ENCODE data around the gene MAP2.
A peak's percentile ranks its signal among the peaks of the same experiment; 100 is the strongest.

MAP2 gene

DNA sequence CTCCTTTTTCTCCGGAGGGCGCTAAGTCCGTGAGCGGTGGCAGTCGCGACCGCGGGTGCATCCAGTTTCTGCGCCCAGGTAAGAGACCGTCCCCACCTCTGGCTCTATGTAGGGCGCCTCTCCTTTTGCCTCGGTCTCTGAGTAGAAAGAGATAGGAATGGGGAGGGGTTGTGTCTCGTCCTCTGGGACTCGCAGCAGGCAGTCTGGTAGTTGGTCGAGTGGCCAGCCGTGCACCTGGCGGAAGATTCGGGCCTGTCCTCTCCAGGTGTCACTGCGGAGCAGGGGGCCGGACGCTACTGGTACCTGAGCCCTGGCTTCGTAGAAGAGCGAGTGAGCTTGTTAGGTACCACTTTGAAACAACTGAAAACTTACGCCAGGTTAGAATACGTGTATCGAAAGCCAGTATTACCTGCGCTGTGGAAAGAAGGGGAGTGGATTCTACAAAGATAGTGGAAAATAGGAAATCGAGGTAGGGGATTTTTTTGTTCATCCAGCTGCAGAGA is 403 bp downstream of the MAP2 start:
- DNase-seq (ENCODE audit: low spot score), result no peak

DNA sequence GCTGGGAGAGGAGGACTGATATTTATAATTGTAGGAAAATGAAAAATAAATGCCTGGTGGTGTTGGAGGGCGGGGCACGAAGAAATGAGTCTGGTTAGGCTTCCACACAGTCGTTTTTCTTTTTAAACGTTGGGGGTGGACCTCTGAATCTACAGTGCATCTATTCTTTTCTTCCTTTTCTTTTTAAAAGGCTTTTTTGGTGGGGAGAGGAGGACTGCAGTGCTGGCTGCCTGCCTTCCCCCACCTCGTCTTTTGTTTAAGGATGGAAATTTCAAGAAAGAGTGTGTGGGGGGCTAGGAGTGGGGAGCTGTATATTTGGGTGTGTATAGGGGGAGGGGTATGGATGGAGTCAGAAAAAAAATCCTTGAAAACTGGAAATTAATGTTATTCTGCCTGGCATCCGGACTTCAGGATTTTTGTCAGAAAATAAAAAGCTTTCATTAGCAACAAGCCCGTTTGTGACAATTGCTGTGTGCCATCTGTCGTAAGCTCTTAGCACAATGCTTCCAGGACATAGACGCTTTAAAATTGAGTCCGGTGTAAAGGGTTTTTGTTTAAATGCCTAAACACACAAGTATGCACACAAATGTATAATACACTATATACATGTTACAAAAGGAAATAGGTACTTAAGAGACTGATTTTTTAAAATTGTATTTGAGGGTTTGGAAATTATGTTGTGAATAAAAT is 1.1 kb downstream of the MAP2 start:
- DNase-seq (ENCODE audit: low spot score), result peak; percentile 5

DNA sequence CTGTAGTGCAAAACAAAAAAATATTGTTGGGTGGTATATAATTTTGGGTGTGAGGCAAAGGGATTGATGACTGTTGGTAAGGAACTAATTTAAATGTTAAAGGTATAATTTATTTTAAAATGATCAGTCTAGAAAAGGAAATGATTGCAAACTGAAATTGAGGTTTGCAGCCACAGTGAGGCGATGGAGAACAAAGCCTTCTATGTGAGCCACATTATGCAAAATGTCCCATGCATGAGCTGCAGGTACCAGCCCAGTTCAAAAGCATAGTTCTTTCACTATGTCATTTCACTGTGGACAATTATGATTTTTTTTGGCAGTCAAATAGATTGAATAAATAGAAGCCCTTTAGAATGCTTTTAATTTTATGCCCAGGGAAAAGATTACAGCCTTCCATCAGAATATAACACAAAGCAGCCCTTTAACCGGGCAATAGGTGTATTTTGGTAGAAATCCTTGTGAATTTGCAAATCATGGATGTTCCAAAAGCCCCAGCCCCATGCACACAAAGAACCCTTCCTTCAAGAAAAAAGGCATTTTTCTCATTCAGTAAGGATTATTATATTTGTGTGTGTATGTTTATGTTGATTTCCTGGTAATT is 1.7 kb downstream of the MAP2 start:
- DNase-seq (ENCODE audit: low spot score), result peak; percentile 49

DNA sequence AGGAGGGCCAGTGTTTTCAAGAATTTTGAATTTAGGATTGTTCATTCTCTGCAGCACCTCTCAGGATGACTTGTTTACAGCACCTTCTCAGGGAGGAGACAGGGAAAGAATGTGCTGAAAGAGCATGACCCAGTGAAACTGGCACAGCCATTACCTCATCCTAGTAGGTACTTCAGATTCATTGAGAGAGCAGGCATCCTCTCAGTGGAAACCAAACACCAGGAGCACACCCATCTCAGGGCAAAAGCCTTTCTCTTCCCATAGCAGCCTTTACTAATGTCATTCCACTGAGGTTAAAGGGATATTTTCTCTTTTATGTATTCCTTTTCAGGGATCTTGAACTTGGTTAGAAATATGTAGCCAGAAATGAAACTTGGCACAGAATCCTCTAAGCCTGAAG is 2.6 kb downstream of the MAP2 start:
- no peak for DNase-seq (ENCODE audit: low spot score)

DNA sequence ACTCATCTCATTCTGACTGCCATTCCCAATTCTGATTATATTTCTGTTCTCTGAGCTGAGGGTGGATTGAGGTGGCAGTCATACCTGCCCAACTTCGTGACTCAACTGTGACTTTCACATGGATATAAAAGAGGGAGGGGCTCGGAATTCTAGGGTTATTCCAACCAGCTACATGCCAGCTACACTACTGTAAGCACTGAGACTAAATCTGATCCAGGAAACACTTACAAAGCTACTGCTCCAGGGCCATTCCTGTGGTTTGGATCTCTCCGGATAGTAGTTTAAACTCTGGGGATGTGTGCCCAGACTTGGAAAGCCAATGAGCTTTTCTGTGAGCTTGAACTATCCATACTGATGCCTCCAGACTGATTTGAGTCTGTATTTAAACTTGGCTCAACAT is 7.9 kb downstream of the MAP2 start:
- DNase-seq (ENCODE audit: low spot score), result no peak

DNA sequence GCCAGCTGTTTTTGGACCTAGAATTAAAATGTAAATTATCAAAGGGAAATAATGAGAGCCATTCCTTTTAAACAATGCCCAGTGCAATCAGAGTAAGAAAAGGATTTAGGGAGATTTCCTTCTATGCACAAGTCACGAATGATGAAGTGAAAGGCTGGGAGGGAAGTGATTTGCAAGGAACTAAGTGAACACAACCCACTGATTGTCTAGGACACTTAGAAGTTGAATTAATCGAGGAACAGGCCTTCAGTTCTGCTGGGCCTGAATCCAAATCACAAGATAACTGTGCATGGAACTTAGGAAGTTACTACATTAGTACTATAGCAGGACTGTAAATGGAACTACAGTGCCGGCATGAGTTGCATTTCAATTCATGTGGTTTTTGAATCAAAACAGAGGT is 17.7 kb downstream of the MAP2 start:
- DNase-seq (ENCODE audit: low spot score), result no peak

DNA sequence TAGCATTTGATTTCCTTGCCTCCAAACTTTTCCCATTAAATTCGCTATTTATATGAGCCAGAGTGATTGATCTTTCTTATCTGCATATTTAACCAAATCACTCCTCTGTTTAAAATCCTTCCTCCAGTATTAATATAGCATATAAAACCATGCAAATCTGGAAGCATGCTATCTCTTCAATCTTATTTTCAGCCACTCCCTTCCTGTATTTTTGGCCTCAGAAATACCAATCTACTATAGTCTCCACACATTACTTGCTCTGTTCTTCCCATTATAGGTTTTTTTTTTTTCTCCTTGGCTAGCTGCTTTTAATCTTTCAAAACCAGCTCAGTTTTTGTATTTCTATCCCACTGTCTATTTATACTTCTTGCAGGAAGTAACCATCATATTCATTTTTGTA is 19.1 kb downstream of the MAP2 start:
- DNase-seq (ENCODE audit: low spot score), result no peak

DNA sequence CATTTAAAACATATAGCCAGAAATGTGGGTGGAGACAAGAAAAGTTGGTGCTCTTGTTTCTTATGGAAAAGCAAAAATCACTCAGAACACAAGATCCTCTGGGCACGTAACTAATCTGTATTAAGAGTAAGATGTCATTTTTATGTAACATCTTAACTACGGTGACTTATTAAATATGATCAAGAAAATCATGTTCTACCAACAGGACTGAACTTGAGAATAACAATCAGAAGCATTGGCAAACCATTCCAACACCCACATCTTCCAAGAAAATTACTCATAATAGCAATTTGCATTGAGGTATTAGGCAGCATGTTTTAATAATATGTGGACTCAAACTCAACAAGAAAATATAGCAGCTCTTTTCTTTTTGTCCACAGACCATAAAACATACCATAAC is 21.6 kb downstream of the MAP2 start:
- no peak for DNase-seq (ENCODE audit: low spot score)

DNA sequence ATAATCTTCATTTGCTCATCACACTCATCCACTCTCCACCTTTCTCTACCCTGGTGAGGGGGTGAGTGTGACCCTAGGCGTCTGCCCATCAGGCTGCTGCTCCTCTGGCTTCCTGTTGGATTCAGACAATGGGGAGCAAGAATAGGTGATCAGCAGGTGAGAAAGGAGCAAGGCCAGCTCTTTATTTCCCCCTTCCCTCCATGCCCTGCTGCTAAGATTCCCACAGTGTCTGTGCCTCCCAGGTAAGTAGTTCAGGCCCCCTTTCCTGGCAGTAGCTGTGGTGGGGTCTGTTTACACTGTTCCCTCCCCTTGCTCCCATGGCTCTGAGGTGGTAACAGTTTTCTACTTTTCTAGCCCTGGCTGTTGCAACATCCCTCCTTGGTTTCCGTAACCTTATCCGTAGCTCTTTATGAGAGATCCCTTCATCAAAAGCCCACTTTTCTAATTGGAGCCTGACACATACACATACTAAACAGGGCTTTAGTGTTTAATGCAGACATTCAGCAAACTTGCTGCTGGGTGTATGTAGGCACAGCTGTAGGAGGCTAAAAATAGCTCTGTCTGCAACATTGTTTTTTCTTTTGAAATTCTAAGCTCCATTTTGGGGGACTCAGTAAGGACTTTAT is 27.5 kb downstream of the MAP2 start:
- DNase-seq (ENCODE audit: low spot score), result no peak

DNA sequence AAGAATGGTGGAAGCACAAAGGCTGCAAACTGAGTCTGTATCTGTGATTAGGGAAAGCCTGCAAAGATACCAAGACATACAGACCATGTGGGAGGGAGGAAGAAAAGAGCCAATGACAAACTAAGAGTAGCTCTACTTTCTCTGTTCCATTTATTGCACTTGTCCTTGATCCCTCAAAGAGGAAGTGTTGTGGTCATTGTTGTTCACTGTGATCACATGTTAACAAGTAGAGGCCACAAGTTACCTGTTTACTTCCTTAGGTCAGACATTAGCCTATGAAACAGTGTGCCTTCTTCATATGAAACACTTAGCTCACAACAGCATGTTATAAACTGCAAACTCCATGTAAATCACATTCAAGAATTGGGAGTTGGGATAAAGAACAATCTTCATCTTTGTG is 32.6 kb downstream of the MAP2 start:
- no peak for DNase-seq (ENCODE audit: low spot score)

DNA sequence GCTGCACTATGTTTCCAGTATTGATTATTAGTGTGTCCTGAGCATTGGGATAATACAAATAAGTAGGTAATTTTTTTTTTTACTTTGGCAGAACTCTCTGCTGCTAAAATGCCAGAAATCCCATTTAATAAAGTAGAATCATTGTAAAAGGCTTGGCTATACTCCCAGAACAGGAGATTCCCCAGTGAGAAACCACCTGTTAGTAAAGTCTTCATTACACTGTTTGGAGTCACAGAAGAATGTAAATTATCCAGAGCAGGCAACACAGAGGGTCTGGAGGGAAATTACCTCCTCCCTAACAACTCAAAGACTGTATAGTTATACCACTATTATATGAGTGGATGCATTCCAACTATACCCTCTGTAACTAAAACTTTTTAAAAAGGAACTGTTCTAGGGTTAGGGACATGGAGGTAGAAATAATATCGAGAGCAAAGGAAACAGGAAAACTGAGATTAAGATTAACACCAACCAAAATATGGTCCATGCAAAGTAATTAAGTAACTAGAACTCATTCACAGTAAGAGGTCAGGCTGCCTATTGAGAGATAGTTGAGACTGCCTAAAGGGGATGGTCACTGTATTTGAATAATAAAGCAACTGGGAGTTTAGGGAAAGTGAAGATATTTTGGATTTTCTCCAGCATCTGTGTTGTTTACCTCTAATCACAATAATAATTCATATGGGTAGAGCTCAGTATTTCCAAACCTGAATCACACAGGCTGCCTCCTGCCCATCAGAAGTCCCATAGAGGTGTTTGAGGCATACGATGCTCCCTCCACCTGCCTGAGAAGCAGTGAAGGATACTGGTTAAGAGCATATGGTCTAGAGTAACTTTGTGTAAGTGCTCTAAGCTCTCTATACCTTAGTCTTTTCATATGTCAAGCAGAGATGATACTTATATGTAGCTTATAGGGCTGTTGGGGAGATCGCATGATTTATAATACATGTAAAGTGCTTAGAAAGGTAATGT is 34.4 kb downstream of the MAP2 start:
- no peak for DNase-seq (ENCODE audit: low spot score)

DNA sequence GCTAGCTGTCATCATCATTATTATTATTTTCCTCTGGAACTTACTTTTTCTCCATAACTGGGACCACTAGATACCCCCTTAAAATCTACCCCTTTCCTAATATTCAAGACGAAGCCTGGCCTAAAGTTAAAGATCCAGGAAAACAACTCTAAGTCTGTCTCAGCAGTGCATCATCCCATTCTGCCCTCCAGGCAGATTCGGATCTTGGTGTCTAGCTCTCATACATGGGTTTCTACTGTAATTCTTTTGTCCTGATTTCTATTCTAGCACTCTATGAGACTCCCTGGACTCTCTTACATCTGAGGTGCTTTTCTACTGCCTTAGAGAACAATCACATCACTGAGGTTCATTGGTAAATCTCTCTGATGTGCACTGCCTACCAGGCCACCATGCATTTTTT is 35.5 kb downstream of the MAP2 start:
- no peak for DNase-seq (ENCODE audit: low spot score)

DNA sequence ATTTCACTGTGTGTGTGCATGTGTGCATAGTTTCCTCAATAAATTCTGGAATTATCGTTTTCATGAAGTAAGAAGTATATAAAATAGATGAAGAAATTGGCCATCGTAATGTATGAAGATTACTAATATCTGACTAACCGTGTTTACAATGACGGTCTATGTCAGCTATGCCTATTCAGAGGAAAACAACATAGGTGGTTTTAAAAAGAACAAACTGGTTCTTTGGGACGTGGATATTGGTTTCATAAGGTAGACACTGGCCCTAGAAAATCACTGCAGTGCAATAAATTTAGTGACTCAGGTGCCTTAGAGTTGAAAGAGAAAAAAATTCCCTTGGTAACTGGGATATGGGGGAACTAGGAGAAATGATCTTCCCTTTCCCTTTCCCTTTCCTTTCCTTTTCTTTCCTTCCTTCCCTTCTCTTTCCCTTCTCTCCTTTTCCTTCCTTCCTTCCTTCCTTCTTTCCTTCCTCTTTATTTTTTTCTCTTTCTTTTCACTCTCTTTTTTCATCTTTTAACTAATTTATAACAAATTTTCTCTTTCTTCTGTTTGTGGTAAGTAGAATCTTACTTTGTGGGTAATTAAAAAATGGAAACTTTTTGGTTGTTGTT is 36.4 kb downstream of the MAP2 start:
- no peak for DNase-seq (ENCODE audit: low spot score)

DNA sequence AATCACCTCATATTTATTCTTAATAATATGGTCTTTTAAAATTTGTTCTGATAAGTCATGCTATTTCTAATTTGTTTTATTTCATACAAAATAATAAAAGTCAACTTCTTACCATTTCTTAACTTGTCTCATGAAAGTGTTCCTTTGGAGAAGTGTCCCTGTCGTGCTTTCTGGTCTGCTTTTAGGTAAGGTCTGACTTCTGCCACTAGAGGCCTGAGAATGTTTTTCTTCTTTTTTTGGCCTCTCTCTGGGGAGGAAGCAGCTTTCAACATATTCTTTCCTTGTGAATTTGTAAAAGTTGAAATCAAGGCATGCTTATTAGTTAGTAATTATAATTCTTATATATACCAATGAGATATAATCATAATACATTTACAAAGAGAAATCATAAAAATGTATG is 39.4 kb downstream of the MAP2 start:
- DNase-seq (ENCODE audit: low spot score), result no peak

DNA sequence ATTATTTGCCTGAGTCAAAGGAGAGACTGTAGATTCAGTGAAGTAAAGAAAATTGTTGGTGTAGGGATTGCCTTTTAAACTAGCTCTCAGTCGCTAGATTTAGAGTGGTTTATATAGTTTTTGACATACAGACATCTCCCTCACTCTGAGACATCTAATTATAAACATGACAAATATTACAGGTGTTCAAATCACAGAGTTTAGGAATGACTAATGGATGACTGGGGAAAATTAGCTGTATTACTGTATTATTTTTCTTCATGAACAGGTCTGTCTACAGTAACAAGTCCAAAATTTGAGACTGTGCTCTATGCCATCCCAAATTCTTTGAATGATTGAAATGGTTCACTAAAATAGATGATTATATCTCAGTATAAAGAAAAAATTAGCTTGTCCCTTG is 40.0 kb downstream of the MAP2 start:
- no peak for DNase-seq (ENCODE audit: low spot score)

DNA sequence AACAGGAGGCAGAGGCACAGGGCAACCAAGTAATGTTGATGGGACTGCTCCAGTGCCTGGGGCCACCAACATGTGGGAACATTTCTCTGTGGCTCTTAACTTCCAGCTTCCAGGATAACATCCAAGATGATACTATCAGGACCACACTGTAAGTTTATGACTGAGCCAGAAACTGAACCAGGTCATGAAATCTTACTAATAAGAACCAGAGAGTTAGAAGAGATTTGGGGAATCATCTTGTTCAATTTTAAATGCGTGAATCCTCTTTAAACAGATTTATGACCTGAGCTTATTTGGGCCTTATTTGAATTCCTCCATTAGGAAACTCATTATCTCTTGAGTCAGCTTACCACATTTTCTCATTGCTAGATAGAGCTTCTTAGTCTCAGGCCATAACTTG is 45.0 kb downstream of the MAP2 start:
- DNase-seq (ENCODE audit: low spot score), result no peak

DNA sequence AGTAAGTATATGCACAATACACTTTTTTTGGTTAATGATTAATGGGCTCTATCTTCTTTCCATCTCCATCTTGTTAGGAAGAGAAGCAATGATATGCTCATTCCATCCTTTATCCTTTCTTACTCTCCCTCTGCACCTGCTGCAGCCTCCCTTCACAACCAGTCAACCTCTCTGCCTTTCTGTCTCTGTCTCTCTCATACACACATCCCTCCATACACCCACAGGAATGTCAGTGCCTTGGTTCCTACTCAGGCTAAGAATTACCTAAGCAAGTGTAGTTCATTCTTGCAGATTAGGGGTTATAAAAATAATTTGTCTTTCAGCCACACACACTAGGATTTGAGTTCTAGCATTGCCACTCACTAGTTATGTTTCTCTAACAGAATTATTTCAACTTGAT is 45.6 kb downstream of the MAP2 start:
- DNase-seq (ENCODE audit: low spot score), result no peak

DNA sequence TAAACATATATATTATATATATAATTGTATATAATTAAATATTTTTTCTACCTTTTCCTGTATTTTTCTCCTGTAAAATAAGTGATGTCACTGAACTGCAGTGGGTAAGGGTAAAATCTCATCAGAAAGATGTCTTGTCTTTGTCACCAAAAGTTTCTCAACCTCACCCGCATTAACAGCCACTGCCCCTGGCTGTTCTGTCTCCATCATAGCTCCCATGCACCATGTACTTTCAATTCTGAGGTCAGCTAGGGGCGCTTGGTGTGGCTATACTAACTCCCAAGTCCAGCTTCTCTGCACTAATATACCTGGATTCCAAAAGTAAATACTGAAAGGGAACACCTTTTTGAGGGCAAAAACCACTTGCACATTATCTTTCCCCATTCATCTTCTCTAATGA is 46.6 kb downstream of the MAP2 start:
- DNase-seq (ENCODE audit: low spot score), result no peak

DNA sequence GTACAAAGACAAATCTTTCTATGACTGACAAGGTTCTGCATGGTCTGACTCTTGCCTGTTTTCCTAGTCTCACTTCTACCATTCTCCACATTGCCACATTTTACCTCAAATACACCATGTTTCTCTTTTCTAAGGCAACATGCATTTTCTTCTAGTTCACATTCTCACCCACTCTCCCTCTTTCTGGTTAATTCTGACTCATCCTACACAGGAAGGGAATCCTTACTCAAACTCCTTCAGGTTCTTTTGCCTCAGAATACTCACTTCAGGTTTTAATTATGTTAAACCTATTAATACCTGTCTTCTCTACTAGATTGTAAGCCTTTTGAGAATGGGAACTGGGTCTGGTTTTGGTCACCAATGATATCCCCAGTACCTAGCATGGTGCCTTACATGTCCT is 47.2 kb downstream of the MAP2 start:
- no peak for DNase-seq (ENCODE audit: low spot score)

DNA sequence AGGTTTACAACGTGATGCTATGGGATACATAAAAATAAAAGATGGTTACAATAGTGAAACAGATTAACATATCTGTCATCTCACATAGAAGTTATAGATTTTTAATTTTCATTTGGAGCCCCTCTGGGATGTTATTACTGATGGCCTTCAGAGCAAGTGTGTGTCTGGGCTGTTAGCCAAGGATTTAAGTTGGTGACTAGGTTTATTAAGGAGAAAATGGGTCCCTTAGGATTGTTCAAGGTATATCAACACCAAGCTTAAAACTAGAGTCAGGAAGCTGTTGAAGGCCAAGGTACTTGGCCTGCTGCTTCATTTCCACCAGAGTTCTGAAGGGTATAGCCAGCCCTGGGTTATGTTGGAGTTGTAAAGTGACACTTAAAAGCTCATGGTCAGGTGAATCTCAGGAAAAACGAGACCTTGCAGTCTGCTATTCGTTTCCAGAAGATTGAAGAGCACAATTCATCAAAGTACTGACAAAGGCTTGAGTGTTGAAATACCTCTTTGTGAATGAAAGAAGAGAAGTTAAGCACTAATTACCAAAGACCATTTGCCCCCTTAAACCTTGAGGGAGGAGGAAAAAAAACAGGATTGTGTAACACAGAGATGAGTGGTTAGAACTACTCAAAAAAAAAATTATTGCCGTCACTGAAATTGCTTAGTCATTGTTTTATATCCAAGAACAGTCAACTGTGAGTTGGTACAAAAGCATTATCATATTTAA is 48.4 kb downstream of the MAP2 start:
- DNase-seq (ENCODE audit: low spot score), result no peak

DNA sequence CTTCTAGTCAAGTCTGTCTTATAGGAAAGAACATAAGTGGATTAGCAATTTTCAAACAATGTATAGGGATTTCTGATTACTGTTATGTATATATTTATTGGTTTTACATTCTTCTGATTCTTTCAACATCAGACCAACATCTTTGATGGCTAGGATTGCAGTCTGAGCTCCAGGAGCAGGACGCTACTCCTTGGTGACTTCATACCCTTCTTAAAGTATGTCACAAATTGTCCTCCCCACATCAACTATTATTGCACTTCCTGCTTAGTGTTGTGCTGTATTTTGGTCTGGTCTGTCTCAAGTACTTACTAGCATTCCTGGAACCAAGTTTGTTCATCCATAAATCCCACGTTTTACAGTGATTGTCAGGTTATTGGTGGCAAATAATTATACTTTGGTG is 49.0 kb downstream of the MAP2 start:
- DNase-seq (ENCODE audit: low spot score), result no peak

Data from D341Med (cell line).